Articular chondrocyte of knee joint (primary cell): ENCODE measurements around the gene TM4SF5. TPM values are rescaled to one million over a fixed set of nuclear protein-coding genes. Genes with fewer than 3 reads are reported as not detected.

Experiments
- total RNA-seq: library from RNA; depleted of rRNA; stranded (reverse); fragments of >200 nt; gene quantifications from 2 replicates; pipeline ENCODE4 v1.2.3, GENCODE V29; 2012

TM4SF5 gene
- total RNA-seq, result not detected in 2 replicates

GRCh38 chr17:4771519-4772234, at the start of gene TM4SF5:
Gene TM4SF5 (plus strand): TSS chr17:4771886. CDS start chr17:4771923, 37 bp downstream.

GRCh38 chr17:4739122-4740024, 32.3 kb upstream of the TM4SF5 start, which contains the start of the genes CXCL16 and ZMYND15:
Gene CXCL16 (minus strand): TSS chr17:4739928. CDS start chr17:4739339, 589 bp downstream.
Gene ZMYND15 (plus strand): TSS chr17:4739833. CDS start chr17:4740549, 716 bp downstream.

GRCh38 chr17:4786106-4786511, 14.4 kb downstream of the TM4SF5 start, which contains the start of gene VMO1:
Gene VMO1 (minus strand): TSS chr17:4786364. CDS start chr17:4786352, 12 bp downstream.

GRCh38 chr17:4788807-4789700, 17.4 kb downstream of the TM4SF5 start, which contains the start of gene GLTPD2:
Gene GLTPD2 (plus strand): TSS chr17:4788964. CDS start chr17:4789012, 48 bp downstream.

GRCh38 chr17:4802228-4802627, 30.5 kb downstream of the TM4SF5 start, which contains the start of gene C17orf114:
Gene C17orf114 (minus strand): TSS chr17:4802328.

GRCh38 chr17:4806777-4807604, 35.3 kb downstream of the TM4SF5 start, which contains the start of gene PLD2:
Gene PLD2 (plus strand): TSS chr17:4807152. CDS start chr17:4807773, 621 bp downstream.

Other genes starting within 250 kb of the TM4SF5 start
- gene MYBBP1A, start 216.5 kb upstream of the TM4SF5 start, total RNA-seq, result 36.4 and 48.7 TPM in 2 replicates
- not detected in 2 replicates for gene GGT6, start 211.3 kb upstream of the TM4SF5 start, total RNA-seq
- not detected in 2 replicates for gene SMTNL2, start 187.4 kb upstream of the TM4SF5 start, total RNA-seq
- gene ALOX15, start 130.2 kb upstream of the TM4SF5 start, total RNA-seq, result not detected in 2 replicates
- 16.2 and 21.5 TPM in 2 replicates for gene PELP1, start 67.7 kb upstream of the TM4SF5 start, total RNA-seq
- 5.5 and 5.8 TPM in 2 replicates for gene ARRB2, start 61.3 kb upstream of the TM4SF5 start, total RNA-seq
- 12.1 and 13.9 TPM in 2 replicates for gene MED11, start 40.5 kb upstream of the TM4SF5 start, total RNA-seq
- gene ZMYND15, start 32.1 kb upstream of the TM4SF5 start, total RNA-seq, result 0.65 TPM in 2 replicates
- gene CXCL16, start 32.0 kb upstream of the TM4SF5 start, total RNA-seq, result 9.7 and 11.0 TPM in 2 replicates
- 0.26 and 1.6 TPM in 2 replicates for gene VMO1, start 14.5 kb downstream of the TM4SF5 start, total RNA-seq
- not detected in 2 replicates for gene GLTPD2, start 17.1 kb downstream of the TM4SF5 start, total RNA-seq
- 106 and 116 TPM in 2 replicates for gene PSMB6, start 24.3 kb downstream of the TM4SF5 start, total RNA-seq
- 17.4 and 18.2 TPM in 2 replicates for gene PLD2, start 35.3 kb downstream of the TM4SF5 start, total RNA-seq
- gene MINK1, start 61.5 kb downstream of the TM4SF5 start, total RNA-seq, result 32.3 and 32.4 TPM in 2 replicates
- 2.3 and 2.5 TPM in 2 replicates for gene C17orf107, start 127.7 kb downstream of the TM4SF5 start, total RNA-seq
- gene CHRNE, start 131.2 kb downstream of the TM4SF5 start, total RNA-seq, result 0.65 TPM in 2 replicates
- not detected in 2 replicates for gene GP1BA, start 160.4 kb downstream of the TM4SF5 start, total RNA-seq
- 29.7 and 30.7 TPM in 2 replicates for gene SLC25A11, start 168.2 kb downstream of the TM4SF5 start, total RNA-seq
- gene RNF167, start 168.4 kb downstream of the TM4SF5 start, total RNA-seq, result 20.5 and 21.3 TPM in 2 replicates
- gene PFN1, start 176.6 kb downstream of the TM4SF5 start, total RNA-seq, result 278 and 326 TPM in 2 replicates
- 0.76 and 1.6 TPM in 2 replicates for gene ENO3, start 179.2 kb downstream of the TM4SF5 start, total RNA-seq
- gene SPAG7, start 195.9 kb downstream of the TM4SF5 start, total RNA-seq, result 31.1 and 38.2 TPM in 2 replicates
- gene CAMTA2, start 215.8 kb downstream of the TM4SF5 start, total RNA-seq, result 12.2 and 29.0 TPM in 2 replicates
- 0.22 and 0.39 TPM in 2 replicates for gene INCA1, start 225.6 kb downstream of the TM4SF5 start, total RNA-seq
- gene KIF1C, start 226.1 kb downstream of the TM4SF5 start, total RNA-seq, result 44.1 and 60.1 TPM in 2 replicates